HepG2 (cell line): ENCODE measurements around the gene RBM14.

ENCODE experiments used
- ADNP ChIP-seq: sonication (generic); formaldehyde crosslinking; IDR thresholded peaks from 2 replicates; pipeline ENCODE4 v1.4.0; 2020; ENCODE audit warnings: missing genetic modification reagents
- FOXA1 ChIP-seq, 2 experiments: fragments of 450-650 bp in 1 of 2; sonication (generic) in 1 of 2; formaldehyde crosslinking in 1 of 2; IDR thresholded peaks; 2 replicates each; pipeline versions ENCODE4 v1.4.0 to v1.6.1; 2016 to 2020; ENCODE audit warnings: missing genetic modification reagents in 1 of 2
- GABPB1 ChIP-seq: IDR thresholded peaks from 2 replicates; pipeline ENCODE4 v1.6.1; 2016; ENCODE audit warnings: mild to moderate bottlenecking, missing genetic modification reagents, moderate library complexity, missing compliant biosample characterization
- SOX6 ChIP-seq, 2 experiments: fragments of 450-650 bp in 1 of 2; sonication (generic) in 1 of 2; formaldehyde crosslinking in 1 of 2; IDR thresholded peaks; 2 replicates each; pipeline versions ENCODE4 v1.4.0 to v1.6.1; 2017 to 2020; ENCODE audit warnings: antibody characterized with exemption in 1 of 2, mild to moderate bottlenecking in 1 of 2, missing genetic modification reagents in 1 of 2
- SP1 ChIP-seq, 2 experiments: fragments of 450-650 bp in 1 of 2; sonication (generic) in 1 of 2; formaldehyde crosslinking in 1 of 2; IDR thresholded peaks; 2 replicates each; pipeline versions ENCODE4 v1.4.0 to v1.6.1; 2016 to 2020; ENCODE audit warnings: missing genetic modification reagents in 1 of 2
- ZNF274 ChIP-seq: sonication (generic); formaldehyde crosslinking; IDR thresholded peaks from 2 replicates; pipeline ENCODE4 v1.5.1; 2020; ENCODE audit warnings: mild to moderate bottlenecking, missing genetic modification reagents
- ZNF354B ChIP-seq: sonication (generic); formaldehyde crosslinking; IDR thresholded peaks from 2 replicates; pipeline ENCODE4 v1.8.0; 2022; ENCODE audit warnings: mild to moderate bottlenecking, missing genetic modification reagents

DNA sequence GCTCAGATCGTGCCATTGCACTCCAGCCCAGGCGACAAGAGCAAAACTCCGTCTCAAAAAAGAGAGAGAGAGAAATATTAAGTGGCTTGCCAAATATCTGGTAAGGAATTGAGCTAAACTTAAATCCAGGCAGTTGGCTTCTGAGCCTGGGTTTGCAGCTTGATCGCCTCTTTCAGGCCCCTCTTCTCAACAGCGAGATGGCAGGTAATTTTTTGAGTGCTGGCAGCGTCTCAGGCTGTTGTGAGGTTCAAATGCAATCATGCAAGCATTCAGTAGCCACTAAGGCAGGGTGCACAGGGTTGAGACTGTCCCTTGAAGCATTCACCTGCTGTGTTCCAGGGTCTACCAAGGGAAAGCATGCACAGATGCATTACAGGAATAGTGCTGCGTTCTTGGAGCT is 47.4 kb upstream of the RBM14 start:
- TF ChIP-seq FOXA1 (IDR thresholded peaks at IDR 0.05) (no peak), FOXA1 (CRISPR knock-in tag; IDR thresholded peaks at IDR 0.05) (no peak), ZNF274 (CRISPR knock-in tag) (no peak), GABPB1 (CRISPR knock-in tag) (no peak), SP1 (IDR thresholded peaks at IDR 0.05) (no peak), SP1 (CRISPR knock-in tag; IDR thresholded peaks at IDR 0.05) (no peak), SOX6 (IDR thresholded peaks at IDR 0.05) (no peak), SOX6 (CRISPR knock-in tag; IDR thresholded peaks at IDR 0.05) (no peak), ZNF354B (CRISPR knock-in tag) (no peak), ADNP (CRISPR knock-in tag) (no peak)
